ENCODE results near the gene GALNT17. TPM values are rescaled to one million over a fixed set of nuclear protein-coding genes. Genes with fewer than 3 reads are reported as not detected.

GALNT17 gene
- not detected in 5 replicates for total RNA-seq (2022; extraction: Qiagen RNA extraction; ENCODE audit: low read depth)

GRCh38 chr7:71132127-71132376 is at the start of gene GALNT17:
TSS of gene GALNT17 (plus strand) at chr7:71132144.

All from A549 treated with RU486 at 1 μM for 4 hours (cell line).